Femur (tissue), 1 donor: ENCODE measurements around the gene HLA-DOA.

Source experiments
- DNase-seq: peaks from one replicate; pipeline ENCODE4 v3.0.0-alpha.2; 2017

HLA-DOA gene

GRCh38 chr6:33008944-33009861 is at the start of gene HLA-DOA:
HLA-DOA (minus strand) TSS chr6:33009591.
- peak; percentile 66 for DNase-seq

- no peak for DNase-seq
Observed at GRCh38 chr6:33057222-33058150, 48.1 kb upstream of the HLA-DOA start.

- DNase-seq, result no peak
Observed at GRCh38 chr6:33053230-33053629, 43.8 kb upstream of the HLA-DOA start.

GRCh38 chr6:33052627-33053026 is 43.2 kb upstream of the HLA-DOA start:
- DNase-seq, result no peak

- DNase-seq, result no peak
Observed at GRCh38 chr6:33050014-33050810, 40.8 kb upstream of the HLA-DOA start.

- DNase-seq, result no peak
Observed at GRCh38 chr6:33049323-33050013, 40.1 kb upstream of the HLA-DOA start.

GRCh38 chr6:33040157-33040556 is 30.8 kb upstream of the HLA-DOA start:
- DNase-seq, result no peak

- DNase-seq, result no peak
Observed at GRCh38 chr6:33036535-33036934, 27.1 kb upstream of the HLA-DOA start.

GRCh38 chr6:33034554-33034953 is 25.2 kb upstream of the HLA-DOA start:
- no peak for DNase-seq

- DNase-seq, result no peak
Observed at GRCh38 chr6:33030245-33030644, 20.9 kb upstream of the HLA-DOA start.

- DNase-seq, result no peak
Observed at GRCh38 chr6:33029328-33030184, 20.2 kb upstream of the HLA-DOA start.

- no peak for DNase-seq
Observed at GRCh38 chr6:33028220-33028849, 18.9 kb upstream of the HLA-DOA start.

GRCh38 chr6:33024521-33024920 is 15.1 kb upstream of the HLA-DOA start:
- DNase-seq, result no peak

GRCh38 chr6:33023536-33023935 is 14.1 kb upstream of the HLA-DOA start:
- DNase-seq, result no peak

GRCh38 chr6:33021917-33022316 is 12.5 kb upstream of the HLA-DOA start:
- no peak for DNase-seq

GRCh38 chr6:33019372-33019771 is 10.0 kb upstream of the HLA-DOA start:
- DNase-seq, result no peak

GRCh38 chr6:33018904-33019303 is 9.5 kb upstream of the HLA-DOA start:
- DNase-seq, result peak; percentile 61

- no peak for DNase-seq
Observed at GRCh38 chr6:33018418-33018817, 9.0 kb upstream of the HLA-DOA start.

- no peak for DNase-seq
Observed at GRCh38 chr6:33017694-33018353, 8.4 kb upstream of the HLA-DOA start.

- DNase-seq, result no peak
Observed at GRCh38 chr6:33017018-33017417, 7.6 kb upstream of the HLA-DOA start.
